GM12864 (cell line): ENCODE measurements around the gene AP2B1.

Experiments
- DNase-seq: peaks from one replicate; pipeline ENCODE4 v3.0.0-alpha.2; 2011; ENCODE audit warnings: low read depth
- H3K4me3 ChIP-seq: 2 replicates; pipeline ENCODE4 v1.5.1; 2011; ENCODE audit warnings: mild to moderate bottlenecking, low read depth, low read length, control low read depth
- CTCF ChIP-seq: IDR thresholded peaks from 2 replicates; pipeline ENCODE4 v1.5.1; 2011; ENCODE audit warnings: low read depth, mild to moderate bottlenecking, moderate library complexity, low read length, control low read depth, inconsistent platforms; ENCODE audit errors: missing control alignments

AP2B1 gene

DNA sequence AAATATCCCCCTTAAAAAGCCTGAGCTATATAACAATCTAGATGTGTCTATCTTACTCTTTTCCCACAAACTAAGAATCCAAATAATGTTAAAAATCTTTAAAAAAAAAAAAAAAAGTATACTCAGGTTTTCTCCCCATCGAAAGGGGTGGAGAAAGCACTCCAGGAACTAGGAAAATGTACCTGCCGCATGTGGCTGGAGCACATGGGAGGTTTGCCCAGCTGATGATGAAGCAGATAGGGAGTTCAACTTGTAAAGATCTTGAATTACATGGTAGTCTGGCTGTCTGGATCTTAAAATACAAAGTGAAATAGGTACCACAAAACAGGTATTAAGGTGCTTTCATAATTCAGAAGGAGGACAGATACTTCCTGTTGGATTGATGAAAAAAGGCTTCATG is 17.7 kb upstream of the AP2B1 start:
- H3K4me3 ChIP-seq: peak overlapping the region; percentile 92; the same call in 1 of the 2 replicates
- TF ChIP-seq CTCF: no peak

DNA sequence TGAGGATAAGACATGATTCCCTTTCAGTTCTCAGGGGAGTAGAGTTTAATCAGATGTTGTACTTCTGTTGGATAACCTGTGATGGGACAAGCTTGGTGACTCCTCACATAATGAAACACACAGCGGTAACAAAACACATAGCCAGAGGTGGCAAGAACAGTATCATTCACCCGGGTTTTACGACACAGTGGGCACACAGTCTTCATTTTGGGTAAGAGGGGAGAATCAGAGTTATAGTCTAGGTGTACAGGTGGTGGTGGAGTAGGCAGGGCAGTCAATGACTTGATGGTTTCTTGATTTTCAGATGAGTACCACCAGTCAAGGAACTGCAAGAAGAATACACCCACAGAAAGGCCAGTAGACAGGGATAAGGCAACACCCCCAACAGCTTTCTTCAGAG is 11.4 kb upstream of the AP2B1 start:
- TF ChIP-seq CTCF: no peak
- DNase-seq: no peak

More for the DNA sequence above, 17.7 kb upstream of the AP2B1 start:
- no peak for DNase-seq

GRCh38 chr17:35577830-35578196 is 9.3 kb upstream of the AP2B1 start:
- H3K4me3 ChIP-seq: peak overlapping the region; percentile 81
- no peak for DNase-seq
- TF ChIP-seq CTCF: no peak

More for the DNA sequence above, 11.4 kb upstream of the AP2B1 start:
- no peak overlapping the region for H3K4me3 ChIP-seq

DNA sequence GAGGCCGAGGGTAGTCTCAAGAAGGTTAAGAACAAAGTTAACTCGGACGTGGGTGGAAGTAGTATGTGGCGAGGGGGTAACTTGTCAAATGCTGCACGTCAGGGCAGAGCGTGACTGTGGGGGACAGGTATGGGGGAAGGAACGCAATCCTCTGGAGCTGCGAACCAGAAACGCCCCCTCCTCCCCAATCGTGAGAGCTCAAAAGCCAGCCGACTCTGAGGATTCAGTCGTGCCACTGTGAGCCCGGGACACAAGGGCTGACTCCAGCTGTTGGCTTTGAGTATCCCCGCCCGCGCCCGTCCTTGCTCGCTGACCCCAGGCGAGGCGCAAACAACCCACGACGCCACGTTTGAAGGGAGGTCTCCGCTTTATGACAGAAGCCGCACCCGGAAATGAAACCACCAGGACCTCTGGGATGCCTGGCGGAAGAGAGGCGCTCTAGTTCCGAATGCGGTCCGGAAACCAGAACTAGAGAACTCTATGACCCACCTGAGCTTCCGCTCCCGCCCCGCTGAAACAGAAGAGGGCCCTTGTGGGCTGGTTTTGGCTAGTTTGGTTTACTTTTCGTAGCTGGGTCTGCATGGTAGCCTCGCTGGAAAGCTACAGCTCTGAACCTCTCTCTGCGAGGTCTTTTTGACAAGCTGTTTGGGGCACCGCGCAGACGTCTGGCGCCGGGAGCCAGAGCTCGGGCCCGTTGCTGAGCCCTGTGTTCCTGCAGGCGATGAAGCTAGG is 8.8 kb upstream of the AP2B1 start, which contains the start of gene PEX12:
PEX12 (minus strand) TSS at position 375 of the 732 bp plus-strand sequence. CDS start 550 bp downstream, outside the sequence.
- peak within 1 kb of the TSS; percentile 81 for H3K4me3 ChIP-seq
- TF ChIP-seq CTCF: no peak
- peak; percentile 84 for DNase-seq

- TF ChIP-seq CTCF: no peak
- DNase-seq: no peak
- H3K4me3 ChIP-seq: peak overlapping the region; percentile 81
Observed at GRCh38 chr17:35578929-35579432, 8.1 kb upstream of the AP2B1 start.

DNA sequence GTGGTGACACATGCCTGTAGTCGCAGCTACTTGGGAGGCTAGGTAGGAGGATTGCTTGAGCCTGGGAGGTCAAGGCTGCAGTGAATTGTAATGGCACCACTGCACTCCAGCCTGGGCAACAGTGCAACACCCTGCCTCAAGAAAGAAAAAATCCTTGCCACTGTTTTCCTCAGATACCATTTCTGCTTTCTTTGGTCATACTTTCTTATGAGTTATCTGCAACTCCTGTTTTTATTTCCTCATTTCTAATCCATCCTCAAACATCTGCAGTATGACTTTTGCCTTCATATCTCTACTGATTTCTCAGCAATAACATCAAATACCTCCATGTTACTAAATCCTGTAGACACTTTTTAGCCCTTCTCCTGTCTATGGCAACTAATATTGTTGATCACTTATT is 3.1 kb upstream of the AP2B1 start:
- no peak overlapping the region for H3K4me3 ChIP-seq
- no peak for TF ChIP-seq CTCF
- DNase-seq: no peak
